ENCODE data around the gene FOXP2. TPM values are rescaled to one million over a fixed set of nuclear protein-coding genes. Genes with fewer than 3 reads are reported as not detected.
"Not testable (repeated sequence)": the region's sequence is repeated elsewhere in the genome, so short reads cannot be mapped to it uniquely, and the experiment has no call there.

Gene FOXP2
- total RNA-seq, 4 donors from 2014 or later = 12.2 to 40.9 (median 19.5) TPM

- no peak for DNase-seq (ENCODE audit: low spot score in 2 of 2)
- TF ChIP-seq POLR2AphosphoS5 (IDR thresholded peaks at IDR 0.05) (no peak), EP300 (IDR thresholded peaks at IDR 0.05) (no peak), POLR2A (IDR thresholded peaks at IDR 0.05) (no peak)
- TF ChIP-seq, protein P1, sequence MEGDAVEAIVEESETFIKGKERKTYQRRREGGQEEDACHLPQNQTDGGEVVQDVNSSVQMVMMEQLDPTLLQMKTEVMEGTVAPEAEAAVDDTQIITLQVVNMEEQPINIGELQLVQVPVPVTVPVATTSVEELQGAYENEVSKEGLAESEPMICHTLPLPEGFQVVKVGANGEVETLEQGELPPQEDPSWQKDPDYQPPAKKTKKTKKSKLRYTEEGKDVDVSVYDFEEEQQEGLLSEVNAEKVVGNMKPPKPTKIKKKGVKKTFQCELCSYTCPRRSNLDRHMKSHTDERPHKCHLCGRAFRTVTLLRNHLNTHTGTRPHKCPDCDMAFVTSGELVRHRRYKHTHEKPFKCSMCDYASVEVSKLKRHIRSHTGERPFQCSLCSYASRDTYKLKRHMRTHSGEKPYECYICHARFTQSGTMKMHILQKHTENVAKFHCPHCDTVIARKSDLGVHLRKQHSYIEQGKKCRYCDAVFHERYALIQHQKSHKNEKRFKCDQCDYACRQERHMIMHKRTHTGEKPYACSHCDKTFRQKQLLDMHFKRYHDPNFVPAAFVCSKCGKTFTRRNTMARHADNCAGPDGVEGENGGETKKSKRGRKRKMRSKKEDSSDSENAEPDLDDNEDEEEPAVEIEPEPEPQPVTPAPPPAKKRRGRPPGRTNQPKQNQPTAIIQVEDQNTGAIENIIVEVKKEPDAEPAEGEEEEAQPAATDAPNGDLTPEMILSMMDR (IDR thresholded peaks at IDR 0.05) = no peak
- no peaks in the 10 kb centered on the region for H3K4me1 ChIP-seq
- H3K4me3 ChIP-seq = no peak overlapping the region
- no peaks in the 10 kb centered on the region for H3K27me3 ChIP-seq
- H3K36me3 ChIP-seq = no peaks in the 10 kb centered on the region
- H3K27ac ChIP-seq = no peak overlapping the region
- WGBS = 74% methylated on average over 2 of the region's 2 CpGs
- H3K9me3 ChIP-seq = no peaks in the 10 kb centered on the region
Observed at GRCh38 chr7:114567416-114567815, 152.8 kb downstream of the FOXP2 start.

GRCh38 chr7:114569220-114569619, 154.6 kb downstream of the FOXP2 start:
- no peaks in the 10 kb centered on the region for H3K9me3 ChIP-seq
- H3K27me3 ChIP-seq = no peaks in the 10 kb centered on the region
- H3K36me3 ChIP-seq = no peaks in the 10 kb centered on the region
- no peak overlapping the region for H3K27ac ChIP-seq
- DNase-seq (ENCODE audit: low spot score in 2 of 2) = no peak
- 86% methylated on average over 1 of the region's 1 CpG for WGBS
- peaks cover 2% of the 10 kb centered on the region for H3K4me1 ChIP-seq
- H3K4me3 ChIP-seq = no peak overlapping the region
- no peak for TF ChIP-seq POLR2A (IDR thresholded peaks at IDR 0.05)
- TF ChIP-seq, protein P1 (IDR thresholded peaks at IDR 0.05) = no peak
- no peak for TF ChIP-seq EP300 (IDR thresholded peaks at IDR 0.05)
- no peak for TF ChIP-seq POLR2AphosphoS5 (IDR thresholded peaks at IDR 0.05)

- Histone ChIP-seq H3K4me1 (peaks cover 8% of the 10 kb centered on the region), H3K36me3 (no peaks in the 10 kb centered on the region), H3K4me3 (no peak overlapping the region), H3K9me3 (no peaks in the 10 kb centered on the region), H3K27ac (no peak overlapping the region), H3K27me3 (no peaks in the 10 kb centered on the region)
- no peak for DNase-seq (ENCODE audit: low spot score in 2 of 2)
- WGBS = 28% methylated on average over 2 of the region's 2 CpGs
- no peak for TF ChIP-seq POLR2AphosphoS5 (IDR thresholded peaks at IDR 0.05)
- TF ChIP-seq POLR2A (IDR thresholded peaks at IDR 0.05) = no peak
- TF ChIP-seq, protein P1 (IDR thresholded peaks at IDR 0.05) = no peak
- no peak for TF ChIP-seq EP300 (IDR thresholded peaks at IDR 0.05)
Observed at GRCh38 chr7:114574384-114574783, 159.8 kb downstream of the FOXP2 start.

DNA sequence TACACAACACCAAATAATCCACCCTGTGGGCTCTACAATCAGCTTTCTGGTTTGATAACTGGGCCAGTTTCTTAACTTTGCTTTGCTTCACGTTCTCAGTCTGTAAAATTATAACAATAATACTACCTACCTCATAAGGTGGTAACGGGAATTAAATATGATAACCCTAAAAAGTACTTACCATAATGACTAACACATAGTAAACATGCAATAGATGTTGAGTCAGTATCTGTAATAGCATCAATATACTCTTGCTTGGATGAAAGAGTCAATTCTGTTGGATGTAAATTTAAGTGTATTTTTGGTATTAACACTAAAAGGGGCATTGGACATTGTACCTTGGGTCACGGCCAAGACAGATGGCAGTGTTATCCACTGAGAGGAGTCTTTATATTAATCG, 160.5 kb downstream of the FOXP2 start:
- TF ChIP-seq POLR2AphosphoS5 (IDR thresholded peaks at IDR 0.05) (no peak), POLR2A (IDR thresholded peaks at IDR 0.05) (no peak), EP300 (IDR thresholded peaks at IDR 0.05) (no peak)
- TF ChIP-seq, protein P1 (IDR thresholded peaks at IDR 0.05) = no peak
- no peak overlapping the region for H3K27ac ChIP-seq
- no peaks in the 10 kb centered on the region for H3K36me3 ChIP-seq
- no peaks in the 10 kb centered on the region for H3K27me3 ChIP-seq
- DNase-seq (ENCODE audit: low spot score in 2 of 2) = no peak
- H3K9me3 ChIP-seq = no peaks in the 10 kb centered on the region
- WGBS = 88% methylated on average over 4 of the region's 4 CpGs
- no peak overlapping the region for H3K4me3 ChIP-seq
- H3K4me1 ChIP-seq = peaks cover 8% of the 10 kb centered on the region

DNA sequence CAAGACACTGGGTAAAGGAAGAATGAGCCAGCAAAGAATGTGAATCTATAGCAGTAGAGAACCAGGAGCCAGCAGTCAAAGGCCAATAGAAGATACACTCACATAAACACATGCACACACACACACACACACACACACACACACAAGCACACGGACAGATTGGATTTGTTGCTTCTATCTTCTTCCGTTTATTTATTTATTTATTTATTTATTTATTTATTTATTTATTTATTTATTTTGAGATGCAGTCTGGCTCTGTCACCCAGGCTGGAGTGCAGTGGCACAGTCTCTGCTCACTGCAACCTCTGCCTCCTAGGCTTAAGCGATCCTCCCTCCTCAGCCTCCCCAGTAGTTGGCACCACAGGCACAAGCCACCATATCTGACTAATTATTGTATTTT, 166.3 kb downstream of the FOXP2 start:
- not testable (repeated sequence) for H3K36me3 ChIP-seq; H3K27me3 ChIP-seq; H3K4me3 ChIP-seq; H3K27ac ChIP-seq; H3K9me3 ChIP-seq; DNase-seq (ENCODE audit: low spot score in 2 of 2); H3K4me1 ChIP-seq
- 90% methylated on average over 3 of the region's 3 CpGs for WGBS

DNA sequence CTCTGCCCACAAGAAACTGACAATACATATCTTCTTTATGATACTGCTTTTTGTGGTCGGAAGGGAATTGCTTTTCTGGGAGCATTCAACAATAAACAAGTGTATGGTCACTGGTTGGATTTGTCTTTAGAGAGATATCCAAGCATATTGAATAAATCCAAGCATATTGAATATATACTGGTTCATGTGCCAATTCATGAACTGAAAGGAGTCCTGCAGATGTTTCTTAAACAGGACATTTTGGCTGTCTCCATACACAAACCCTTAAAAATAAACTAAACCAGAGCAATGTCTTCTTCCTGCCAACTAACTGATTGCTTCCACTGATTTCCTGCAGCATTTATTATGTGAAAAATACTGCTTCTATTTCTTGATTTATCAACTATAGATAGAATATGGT, 173.9 kb downstream of the FOXP2 start:
- Histone ChIP-seq H3K4me1 (no peaks in the 10 kb centered on the region), H3K27me3 (no peaks in the 10 kb centered on the region), H3K36me3 (no peaks in the 10 kb centered on the region), H3K4me3 (no peak overlapping the region), H3K9me3 (no peaks in the 10 kb centered on the region), H3K27ac (no peak overlapping the region)
- WGBS = 78% methylated on average over 1 of the region's 1 CpG
- no peak for DNase-seq (ENCODE audit: low spot score in 2 of 2)
- TF ChIP-seq POLR2AphosphoS5 (IDR thresholded peaks at IDR 0.05) = no peak
- TF ChIP-seq EP300 (IDR thresholded peaks at IDR 0.05) = no peak
- no peak for TF ChIP-seq POLR2A (IDR thresholded peaks at IDR 0.05)
- TF ChIP-seq, protein P1 (IDR thresholded peaks at IDR 0.05) = no peak

Data from suprapubic skin (tissue), 4 donors.